GM19351 (cell line): ENCODE data around the gene AAR2.

ENCODE experiments used
- ATAC-seq: cut with Tn5 transposase; IDR thresholded peaks from one replicate; pipeline ENCODE4 v1.9.1; 2021; ENCODE audit warnings: mild to moderate bottlenecking, moderate library complexity; ENCODE audit not compliant: unreplicated experiment

The AAR2 gene, protein sequence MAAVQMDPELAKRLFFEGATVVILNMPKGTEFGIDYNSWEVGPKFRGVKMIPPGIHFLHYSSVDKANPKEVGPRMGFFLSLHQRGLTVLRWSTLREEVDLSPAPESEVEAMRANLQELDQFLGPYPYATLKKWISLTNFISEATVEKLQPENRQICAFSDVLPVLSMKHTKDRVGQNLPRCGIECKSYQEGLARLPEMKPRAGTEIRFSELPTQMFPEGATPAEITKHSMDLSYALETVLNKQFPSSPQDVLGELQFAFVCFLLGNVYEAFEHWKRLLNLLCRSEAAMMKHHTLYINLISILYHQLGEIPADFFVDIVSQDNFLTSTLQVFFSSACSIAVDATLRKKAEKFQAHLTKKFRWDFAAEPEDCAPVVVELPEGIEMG

DNA sequence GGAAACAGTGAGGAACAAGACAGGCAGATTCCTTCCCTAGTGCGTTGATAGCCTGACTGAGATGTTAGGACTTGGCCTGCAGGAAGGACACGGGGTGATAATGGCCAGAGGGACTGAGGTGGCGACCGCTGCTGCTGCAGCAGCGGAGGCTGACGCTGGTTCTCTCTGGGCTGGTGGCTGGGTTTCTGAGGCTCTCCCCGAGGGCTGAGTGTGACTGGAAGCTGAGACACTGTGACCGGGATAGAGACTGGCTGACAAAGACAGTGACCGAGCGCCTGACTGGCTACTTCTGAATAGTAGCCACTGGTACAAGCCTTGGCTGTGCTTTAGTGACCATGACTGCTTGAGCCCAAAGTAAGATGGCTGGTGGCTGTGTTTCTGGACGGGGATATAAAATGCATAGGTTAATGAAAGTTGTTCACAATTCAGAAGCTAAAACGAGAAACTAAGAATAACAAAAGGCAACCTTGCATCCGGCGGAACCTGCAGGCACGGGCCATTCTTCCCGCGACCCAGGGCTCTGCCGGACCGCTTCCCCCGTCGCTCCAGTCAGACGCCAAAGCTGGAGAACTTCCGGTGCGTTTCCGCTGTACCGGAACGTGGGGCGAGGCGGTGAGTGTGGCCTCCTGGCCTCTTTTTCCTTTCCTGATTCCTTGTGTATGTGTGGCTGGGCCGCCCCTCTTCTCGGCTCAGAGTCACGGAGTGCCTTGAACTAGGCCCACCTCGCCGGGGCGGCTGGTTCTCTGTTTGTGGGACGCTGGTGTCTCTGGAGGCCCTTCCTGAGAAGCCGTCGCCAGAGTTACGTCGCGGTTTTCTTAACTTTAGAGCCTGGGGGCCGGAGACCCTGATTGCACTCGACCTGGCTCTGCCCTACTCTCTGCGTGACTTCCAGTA lies at the start of gene AAR2:
Gene AAR2, plus strand, starts transcription at position 587 of the 894 bp plus-strand sequence. CDS start 3,391 bp downstream, outside the sequence.
- ATAC-seq = no peak

DNA sequence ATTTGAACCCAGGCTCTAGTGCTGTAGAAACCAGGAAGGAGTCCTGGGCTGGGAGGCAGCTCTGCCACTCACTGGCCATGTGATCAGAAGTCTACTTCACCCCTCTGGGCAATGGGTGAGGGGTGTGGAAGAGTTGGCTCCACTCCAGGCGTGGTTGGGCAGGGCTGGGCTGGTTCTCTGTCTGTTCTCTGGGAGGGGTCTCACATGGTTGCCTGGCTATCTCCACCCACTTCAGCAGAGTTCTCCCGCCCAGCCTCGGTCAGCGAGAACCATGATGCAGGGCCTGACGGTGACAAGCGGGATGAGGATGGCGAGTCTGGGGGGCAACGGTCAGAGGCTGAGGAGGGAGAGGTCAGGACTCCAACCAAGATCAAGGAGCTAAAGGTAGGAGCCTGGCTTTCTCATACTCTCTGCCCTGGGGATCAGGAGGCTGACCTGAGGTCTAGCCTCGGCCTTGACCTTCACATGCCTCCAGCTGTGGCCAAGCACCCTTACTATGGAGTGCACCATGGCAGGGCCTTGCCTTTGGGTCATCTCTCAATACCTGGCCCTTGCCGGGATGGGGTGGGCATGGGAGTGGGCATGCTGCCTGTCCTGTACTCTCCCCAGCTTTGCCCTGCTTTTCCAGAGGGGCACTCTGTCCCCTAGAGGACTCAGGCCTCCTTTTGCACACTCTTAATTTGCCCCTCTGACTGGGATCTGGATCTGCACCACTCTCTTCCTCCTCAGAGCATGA lies 42.1 kb upstream of the AAR2 start:
- ATAC-seq = no peak

DNA sequence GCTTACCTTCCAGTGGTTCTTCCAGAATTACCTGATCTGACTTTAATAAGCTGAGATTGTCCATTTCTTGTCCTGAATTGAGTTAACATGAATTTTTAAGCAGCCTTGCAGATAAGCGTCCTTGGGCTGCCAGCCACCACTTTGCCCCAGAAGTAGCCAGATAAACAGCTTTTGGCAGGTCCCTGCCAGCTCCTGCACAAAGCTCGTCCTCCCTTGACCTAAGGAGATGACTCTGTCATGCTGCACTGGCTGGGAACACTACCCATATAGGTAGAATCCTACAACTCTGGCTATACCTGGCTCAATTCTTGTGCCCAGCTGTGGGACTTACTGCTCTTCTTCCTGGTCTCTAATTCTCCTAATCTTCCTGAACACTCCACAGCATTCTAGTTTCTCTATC lies 39.6 kb upstream of the AAR2 start:
- no peak for ATAC-seq

DNA sequence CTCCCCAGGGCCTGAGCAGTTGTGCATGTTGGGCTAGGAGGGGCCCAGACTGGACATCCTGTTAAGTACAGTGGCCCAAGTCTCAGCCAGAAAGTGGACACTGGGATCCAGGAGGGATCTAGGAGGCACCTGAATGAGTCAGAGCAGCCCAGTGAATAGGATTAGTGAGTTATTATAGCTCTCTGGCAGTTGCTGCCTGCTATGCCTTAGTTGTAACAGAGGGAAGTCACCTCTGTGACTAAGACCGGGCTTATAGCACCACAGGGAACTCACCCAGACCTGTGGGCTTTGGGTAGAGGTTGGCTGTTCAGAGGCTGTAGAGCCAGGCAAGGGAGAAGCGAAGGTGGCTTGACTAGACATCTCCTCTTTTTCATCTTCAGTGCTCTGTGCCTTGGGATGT lies 39.0 kb upstream of the AAR2 start:
- ATAC-seq = no peak

DNA sequence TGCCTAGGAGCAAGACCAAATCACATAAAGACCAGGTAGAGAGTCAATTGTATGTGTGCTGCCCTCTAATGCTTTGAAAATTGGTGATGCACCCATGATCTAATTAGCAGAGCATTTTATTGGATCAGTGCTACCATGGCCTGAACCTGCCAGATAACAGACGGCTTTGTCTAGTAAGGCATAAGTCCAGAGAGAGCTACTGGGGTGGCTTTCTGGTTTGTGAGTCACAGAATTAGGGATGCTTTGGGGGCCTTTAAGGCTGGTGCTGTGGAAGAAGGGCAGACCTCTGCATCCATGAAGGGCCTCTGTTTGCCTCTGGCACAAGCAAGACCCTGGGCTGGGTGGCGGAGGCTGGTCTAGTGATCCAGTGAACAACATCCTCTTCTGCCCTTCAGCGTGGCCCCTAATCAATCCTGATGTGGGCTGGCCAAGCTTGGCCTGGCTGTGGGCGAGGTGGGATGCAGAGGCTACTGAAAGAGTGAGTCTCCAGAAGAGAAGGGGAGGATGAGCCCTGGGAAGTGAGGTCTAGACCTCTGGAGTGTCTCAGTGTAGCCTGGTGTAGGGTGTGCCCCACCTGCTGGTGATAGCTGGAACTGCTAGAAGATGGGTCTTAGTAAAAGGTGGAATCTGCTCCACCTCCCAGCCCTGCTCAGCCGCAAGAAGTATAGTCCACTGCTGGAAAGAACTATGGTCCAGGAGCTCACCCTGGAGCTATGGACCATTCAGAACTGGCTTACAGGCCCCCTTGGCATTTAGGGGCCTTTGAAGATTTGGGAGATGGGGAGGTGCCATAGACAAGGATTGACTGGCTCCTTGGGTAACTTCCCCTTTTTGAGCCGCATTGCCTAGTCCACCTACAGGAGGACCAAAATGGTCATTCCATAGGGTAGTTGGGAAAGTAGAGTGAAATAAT lies 36.7 kb upstream of the AAR2 start:
- ATAC-seq = no peak

DNA sequence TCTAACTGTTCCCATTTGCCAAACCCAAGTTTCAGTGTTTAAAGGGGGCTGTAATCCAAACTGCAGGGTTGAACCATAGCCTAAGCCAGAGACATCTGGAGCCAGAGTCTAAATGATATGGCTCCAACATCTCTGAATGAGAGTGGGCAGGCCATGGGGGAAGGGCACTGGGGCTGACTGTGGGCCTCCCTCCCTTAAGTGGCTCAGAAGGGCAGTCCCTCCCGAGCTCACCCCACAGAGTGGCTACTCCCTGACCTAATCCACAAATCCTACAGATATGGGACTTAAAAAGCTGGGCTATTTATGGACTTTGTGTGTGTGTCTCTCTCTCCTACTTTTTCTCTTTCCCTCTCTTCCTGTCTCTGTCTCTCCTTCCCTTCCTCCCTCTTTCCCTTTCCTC lies 35.8 kb upstream of the AAR2 start:
- no peak for ATAC-seq

DNA sequence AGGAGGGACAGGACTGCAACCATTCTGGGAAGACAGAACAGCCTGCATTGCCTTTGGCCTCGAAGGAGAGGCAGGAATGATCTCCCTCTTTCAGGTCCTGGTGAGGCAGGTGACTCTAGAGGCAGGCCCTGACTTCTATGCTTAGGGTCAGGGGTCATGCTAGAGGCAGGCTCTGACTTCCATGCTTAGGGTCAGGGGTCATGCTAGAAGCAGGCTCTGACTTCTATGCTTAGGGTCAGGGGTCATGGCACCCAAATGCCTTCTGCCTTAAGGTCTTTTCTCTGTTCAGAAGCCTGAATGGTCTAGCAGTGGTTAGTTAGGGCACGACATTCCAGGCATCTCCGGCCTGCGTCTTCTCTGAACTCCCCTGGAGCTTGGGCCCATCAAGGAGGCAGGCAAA lies 35.1 kb upstream of the AAR2 start:
- ATAC-seq = no peak

DNA sequence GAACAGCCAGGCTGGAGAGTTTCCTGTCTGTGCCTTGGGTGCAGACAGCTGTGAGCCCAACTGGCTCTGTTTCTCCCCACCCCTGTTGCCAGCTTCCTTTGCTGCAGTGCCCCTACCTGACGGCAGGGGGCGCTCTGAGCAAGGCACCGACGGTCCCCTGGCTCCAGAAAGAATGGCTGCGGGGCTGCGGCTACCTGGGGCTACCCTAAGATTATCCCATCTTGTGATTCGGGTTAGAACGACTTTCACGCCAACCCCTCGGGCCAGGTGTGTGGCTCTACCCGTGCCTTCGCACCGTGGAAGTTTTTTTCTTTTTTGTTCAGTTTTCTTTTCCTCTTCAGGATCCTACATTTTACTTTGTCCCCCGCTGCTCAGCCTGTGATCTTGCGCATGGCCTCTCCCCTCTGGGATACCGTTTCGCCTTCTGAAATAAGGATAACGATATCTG lies 33.4 kb upstream of the AAR2 start:
- ATAC-seq = no peak

DNA sequence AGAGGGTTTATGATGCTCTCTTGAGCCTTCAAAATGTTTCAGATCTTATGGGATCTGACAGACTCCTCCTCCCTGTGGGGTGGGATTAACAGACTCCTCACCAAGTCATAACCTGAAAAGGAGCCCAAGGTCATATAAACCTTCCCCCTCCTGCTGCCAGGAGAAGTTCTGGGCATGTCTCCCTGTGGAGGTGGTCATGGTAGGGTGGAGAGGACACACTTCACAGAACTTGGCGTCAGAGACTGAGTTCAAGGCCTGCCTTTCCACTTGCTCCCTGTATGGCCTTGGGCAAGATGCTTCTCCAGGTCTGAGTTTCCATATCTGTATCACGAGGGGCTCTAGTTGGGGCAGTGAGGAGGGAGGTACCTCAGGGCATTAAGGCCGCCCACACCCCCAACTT lies 32.4 kb upstream of the AAR2 start:
- no peak for ATAC-seq

DNA sequence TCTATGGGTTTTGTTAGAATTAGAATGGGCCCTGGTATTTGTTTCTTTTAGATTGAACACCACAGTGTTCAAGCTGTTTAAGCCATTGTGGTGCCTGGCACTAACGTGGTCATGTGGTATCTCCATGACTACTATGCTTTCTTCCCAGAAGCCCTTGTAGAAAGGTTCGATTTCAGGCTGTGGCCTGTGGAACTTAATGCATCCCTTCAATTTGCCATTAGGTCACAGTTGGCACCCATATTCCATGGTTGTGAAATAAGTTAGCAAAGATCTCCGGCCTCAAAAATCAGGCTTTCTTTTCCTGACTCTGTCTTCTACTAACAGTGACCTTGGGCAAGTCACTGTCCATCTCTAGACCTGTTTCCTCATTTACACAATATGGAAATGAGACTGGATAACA lies 31.3 kb upstream of the AAR2 start:
- no peak for ATAC-seq

DNA sequence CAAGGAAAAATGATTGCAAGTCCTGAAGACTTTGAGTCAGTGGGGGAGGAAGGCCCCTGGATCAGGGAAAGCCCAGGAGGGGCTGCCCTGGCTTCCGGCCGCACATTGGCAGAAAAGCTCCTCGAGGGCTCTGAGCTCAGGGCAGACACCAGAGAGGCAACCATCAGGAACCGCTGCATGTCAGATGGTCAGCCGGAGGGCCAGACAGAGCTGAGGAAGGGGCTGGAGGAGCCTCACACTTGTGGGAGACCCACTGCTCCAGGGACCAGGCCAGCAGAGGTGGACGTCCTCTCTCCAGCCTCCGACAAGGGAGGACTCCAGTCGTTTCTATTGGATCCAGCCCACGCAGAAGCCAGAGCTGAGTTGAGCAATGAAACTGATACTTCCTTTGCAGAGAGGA lies 30.2 kb upstream of the AAR2 start:
- ATAC-seq = no peak

DNA sequence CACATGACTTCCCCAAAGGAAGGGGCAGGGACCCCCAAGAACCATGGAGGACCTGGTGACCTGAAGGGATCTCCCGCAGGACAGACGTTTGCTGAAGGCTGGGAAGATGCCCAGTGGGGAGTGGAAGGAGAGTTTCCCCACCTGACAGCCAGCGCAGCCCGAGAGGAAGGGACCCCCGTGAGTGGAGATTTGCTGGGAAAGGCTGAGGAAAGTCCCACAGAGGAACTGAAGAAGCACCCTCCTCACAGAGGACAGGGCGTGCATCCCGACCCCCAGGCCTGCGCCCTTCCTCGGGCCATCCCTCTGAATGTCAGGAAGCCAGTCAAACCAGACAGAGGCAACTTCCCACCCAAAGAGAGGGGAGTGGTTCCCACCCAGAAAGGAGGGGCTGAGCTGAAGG lies 29.6 kb upstream of the AAR2 start:
- ATAC-seq = no peak

DNA sequence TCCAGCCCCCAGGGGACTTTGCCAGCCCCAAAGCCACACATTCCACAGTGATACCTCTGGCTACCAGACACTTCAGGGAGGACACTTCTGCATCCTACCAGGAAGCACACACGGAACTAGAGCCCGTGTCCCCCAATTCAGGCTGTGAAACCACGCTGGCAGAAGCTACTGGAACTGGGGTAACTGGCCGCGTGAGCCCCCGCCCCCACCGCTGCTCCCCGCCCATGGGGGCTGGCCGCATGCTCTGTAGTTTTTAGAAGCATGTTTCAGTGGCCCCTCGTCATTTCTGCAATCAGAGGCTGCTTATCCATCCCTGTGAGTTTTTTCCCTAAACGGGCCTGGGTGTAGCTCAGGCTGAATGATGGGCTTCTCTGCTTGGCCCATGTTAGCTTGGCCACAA lies 28.7 kb upstream of the AAR2 start:
- no peak for ATAC-seq

DNA sequence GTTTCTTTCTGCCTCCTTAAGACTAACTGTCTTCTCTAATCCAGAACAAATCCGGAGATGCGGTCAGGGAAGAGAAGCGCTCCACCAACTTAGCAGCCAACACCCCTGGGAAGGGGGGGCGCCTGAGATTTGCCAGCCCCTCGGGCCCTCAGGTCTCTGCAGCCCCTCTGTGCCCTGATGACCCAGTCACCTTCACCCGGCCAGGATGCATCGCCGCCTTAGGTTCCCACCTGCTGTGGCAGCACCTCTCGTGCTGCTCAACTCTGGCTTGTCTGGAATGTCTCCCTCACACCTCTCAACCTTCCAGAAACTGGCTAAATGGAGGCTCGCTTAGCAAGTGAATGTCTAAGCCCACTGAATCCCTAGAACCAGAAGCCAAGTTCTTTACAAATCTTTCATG lies 28.0 kb upstream of the AAR2 start:
- no peak for ATAC-seq

DNA sequence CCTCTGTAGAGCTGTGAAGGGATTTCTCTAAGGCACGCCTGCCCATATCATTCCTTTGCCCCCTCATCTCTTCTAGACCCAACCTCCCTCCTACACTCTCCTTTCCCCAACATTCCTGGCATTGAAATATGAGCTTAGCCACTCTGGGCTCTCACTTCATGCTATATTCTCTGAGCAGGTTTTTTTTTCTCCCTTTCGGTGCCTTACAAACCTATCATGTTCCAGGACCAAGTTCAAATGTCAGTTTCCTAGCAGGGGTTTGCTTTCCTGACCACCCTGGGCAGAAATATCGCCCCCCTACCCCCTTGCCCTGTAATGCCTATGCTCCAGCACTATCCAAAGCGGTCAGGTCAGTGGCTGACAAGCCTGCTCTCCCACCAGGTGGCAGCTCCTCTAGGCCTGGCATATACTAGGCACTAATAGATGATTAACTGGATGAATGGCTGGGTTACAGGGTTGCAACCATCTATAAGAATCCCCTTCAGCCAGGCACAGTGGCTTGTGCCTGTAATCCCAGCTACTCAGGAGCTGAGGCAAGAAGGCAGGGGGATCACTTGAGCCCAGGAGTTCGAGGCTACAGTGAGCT lies 25.7 kb upstream of the AAR2 start:
- no peak for ATAC-seq

DNA sequence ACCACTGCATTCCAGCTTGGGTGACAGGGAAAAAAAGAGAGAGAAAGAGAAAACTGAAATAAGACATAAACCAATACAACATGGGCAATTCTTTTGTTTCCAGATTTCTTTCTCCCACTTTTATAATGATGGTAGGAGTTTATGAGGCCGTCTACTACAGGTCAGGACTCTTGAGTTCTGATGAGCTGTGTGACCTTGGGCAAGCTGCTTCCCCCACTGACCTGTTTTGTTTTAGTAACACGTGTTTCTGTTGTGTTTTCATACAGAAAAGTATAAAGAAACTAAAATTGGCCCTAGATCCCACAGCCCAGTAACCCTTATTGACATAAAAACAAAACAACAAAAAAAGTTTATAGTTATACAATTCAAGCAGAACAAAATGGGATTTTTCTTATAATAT lies 22.9 kb upstream of the AAR2 start:
- no peak for ATAC-seq

DNA sequence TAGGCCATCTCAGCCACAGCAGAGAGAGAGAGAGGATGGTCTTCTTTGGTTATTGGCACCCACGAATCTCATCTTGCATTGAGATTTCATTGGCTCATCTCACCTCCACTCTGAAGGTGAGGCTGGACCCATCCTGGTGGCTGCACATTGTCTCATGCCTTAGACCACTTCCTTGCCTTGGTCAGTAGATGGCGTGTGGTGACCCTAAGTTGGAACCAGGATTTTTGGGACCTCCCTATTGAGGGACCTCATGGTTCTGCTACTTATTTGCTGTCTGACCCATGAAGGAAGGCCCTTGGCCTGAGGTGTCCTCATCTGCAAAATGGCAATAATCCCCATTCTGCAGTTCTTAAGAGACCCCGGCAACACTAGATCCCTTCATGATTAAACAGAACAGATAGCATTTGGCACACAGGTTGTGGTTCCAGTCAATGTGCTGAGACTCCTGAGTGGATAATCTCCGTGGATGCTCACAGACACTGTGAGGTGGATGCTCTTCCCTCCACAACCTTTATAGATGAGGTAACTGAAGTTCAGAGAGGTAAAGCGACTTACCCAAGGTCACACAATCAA lies 21.5 kb upstream of the AAR2 start:
- ATAC-seq = no peak

DNA sequence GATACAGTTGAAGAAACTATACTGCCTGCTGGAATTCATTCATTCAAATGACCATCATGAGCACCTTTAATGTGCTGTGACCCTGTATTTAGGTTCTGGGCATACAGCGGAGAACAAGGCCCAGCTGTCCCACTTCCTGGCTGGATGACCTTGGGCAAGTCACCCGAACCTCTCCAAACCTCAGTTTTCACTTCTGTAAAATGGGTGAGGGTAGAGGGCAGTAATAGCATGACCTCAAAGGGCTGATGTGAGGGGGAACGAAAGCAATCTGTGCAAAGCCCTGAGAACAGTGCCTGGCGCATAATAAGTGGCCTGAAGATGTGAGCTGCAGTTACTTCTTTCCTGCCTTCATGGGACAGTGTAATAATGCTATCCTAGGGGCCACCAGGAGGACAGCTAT lies 20.5 kb upstream of the AAR2 start:
- no peak for ATAC-seq

DNA sequence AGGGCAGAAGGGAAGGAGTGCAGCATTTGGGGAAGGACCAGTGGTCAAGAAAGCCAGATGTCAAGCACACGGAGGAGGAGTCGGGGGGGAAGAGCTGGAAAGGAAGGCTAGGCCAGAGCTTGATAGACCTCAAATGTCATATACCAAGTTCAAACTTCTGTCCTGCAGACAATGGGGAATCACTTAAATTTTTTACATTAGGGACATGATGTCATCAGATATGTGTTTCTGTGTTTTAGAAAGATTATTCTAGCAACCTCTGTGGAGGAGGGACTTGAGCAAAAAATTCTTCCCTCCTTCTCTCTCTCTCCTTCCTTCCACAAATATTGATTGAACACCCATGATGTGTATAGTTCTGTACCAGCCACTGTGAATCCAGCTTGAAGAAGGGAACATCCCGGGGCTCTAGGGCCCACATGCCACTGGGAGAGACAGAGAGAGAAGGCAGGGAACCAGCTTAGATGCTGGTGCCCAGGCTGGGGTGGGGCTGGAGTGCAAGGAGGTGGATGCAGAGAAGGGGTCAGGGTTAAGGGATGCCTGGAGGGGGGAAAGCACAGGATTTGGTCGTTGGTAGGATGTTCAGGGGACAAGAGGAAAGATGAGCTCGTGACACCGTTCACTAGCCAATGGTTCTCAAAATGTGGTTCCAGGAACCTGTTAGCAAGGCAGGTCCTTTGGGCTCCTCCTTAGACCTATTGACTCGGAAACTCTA lies 19.8 kb upstream of the AAR2 start:
- ATAC-seq = no peak
